SK-N-MC (cell line): ENCODE results near the gene JKAMP.
A peak's percentile ranks its signal among the peaks of the same experiment; 100 is the strongest.

Experiments used
- DNase-seq: peaks from one replicate; pipeline ENCODE4 v3.0.0-alpha.2; 2011; ENCODE audit warnings: low read depth, low spot score
- H3K27ac ChIP-seq: fragments of 200-600 bp; sonication (generic); 2 replicates; pipeline ENCODE4 v1.5.1; 2016; ENCODE audit warnings: mixed run types
- H3K36me3 ChIP-seq: fragments of 200-600 bp; sonication (generic); 2 replicates; pipeline ENCODE4 v1.6.1; 2017; ENCODE audit warnings: antibody characterized with exemption, low read length, mixed read lengths; ENCODE audit not compliant: insufficient read depth
- H3K4me3 ChIP-seq: fragments of 200-600 bp; sonication (generic); 2 replicates; pipeline ENCODE4 v1.5.1; 2016
- H3K9ac ChIP-seq: fragments of 200-600 bp; sonication (generic); 2 replicates; pipeline ENCODE4 v1.8.0; 2017; ENCODE audit warnings: mixed run types, mixed read lengths; ENCODE audit not compliant: insufficient read length
- H3K9me3 ChIP-seq: fragments of 200-600 bp; sonication (generic); 2 replicates; pipeline ENCODE4 v1.6.1; 2017; ENCODE audit warnings: low read depth, mild to moderate bottlenecking, antibody characterized with exemption, low read length, moderate library complexity, mixed read lengths
- EZH2 ChIP-seq: fragments of 200-600 bp; sonication (generic); IDR thresholded peaks from one replicate; pipeline ENCODE4 v1.6.1; 2017; ENCODE audit warnings: antibody characterized with exemption
- FOXP2 ChIP-seq: optimal IDR thresholded peaks from 2 replicates; pipeline ENCODE3; 2011; ENCODE audit warnings: mild to moderate bottlenecking, moderate library complexity; ENCODE audit not compliant: insufficient read depth; ENCODE audit errors: extremely low read length, control extremely low read depth
- POLR2AphosphoS5 ChIP-seq: IDR thresholded peaks from 2 replicates; pipeline ENCODE4 v1.6.1; 2012; ENCODE audit warnings: mild to moderate bottlenecking, low read depth, low read length, borderline replicate concordance

JKAMP gene

DNA sequence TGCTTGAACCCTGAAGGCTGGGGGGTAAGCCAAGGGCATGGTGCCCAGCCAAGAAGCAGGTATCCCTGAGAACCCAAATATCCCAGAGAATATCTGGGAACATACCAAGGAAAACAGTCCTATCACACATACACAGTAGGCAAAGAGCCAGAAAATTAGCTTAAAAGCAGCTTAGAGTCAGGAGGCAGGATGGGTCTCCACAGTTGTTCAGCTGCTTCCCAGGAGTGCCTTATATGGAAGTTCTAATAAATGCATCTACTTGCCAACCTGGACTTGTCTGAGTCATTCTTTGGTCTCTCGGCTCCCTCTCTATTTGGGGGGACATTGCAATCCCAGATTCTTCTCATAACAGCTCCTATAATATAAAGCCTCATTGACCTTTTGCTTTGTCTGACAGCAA, 10.1 kb upstream of the JKAMP start:
- Histone ChIP-seq H3K9me3 (no peaks in the 10 kb centered on the region), H3K9ac (no peak overlapping the region), H3K4me3 (no peak overlapping the region), H3K27ac (no peak overlapping the region), H3K36me3 (peaks cover 69% of the 10 kb centered on the region)
- no peak for DNase-seq
- TF ChIP-seq POLR2AphosphoS5 = no peak
- TF ChIP-seq EZH2 = no peak
- TF ChIP-seq FOXP2 = no peak

DNA sequence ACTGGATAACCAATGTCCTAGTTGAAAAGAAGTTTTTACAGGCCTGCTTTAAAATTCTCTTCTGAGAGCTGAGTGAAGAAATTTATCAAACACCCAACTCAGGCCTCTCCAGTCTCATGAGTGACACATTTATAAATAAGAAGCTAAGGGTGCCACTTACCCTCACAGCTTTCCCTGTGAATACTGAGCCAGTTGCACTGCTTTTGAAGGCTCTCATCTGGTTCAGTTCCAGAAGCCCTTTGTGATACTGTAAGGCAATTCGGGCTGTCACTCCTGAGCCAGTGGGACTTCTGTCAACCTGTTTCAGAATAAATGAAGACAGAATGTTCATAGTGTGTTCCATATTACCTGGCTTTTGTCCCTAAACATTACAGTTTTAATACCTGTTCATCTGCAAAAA, 8.6 kb upstream of the JKAMP start:
- Histone ChIP-seq H3K9ac (no peak overlapping the region), H3K36me3 (peaks cover 58% of the 10 kb centered on the region), H3K9me3 (no peaks in the 10 kb centered on the region), H3K4me3 (no peak overlapping the region), H3K27ac (no peak overlapping the region)
- TF ChIP-seq POLR2AphosphoS5 (no peak), EZH2 (no peak), FOXP2 (no peak)
- DNase-seq = no peak

DNA sequence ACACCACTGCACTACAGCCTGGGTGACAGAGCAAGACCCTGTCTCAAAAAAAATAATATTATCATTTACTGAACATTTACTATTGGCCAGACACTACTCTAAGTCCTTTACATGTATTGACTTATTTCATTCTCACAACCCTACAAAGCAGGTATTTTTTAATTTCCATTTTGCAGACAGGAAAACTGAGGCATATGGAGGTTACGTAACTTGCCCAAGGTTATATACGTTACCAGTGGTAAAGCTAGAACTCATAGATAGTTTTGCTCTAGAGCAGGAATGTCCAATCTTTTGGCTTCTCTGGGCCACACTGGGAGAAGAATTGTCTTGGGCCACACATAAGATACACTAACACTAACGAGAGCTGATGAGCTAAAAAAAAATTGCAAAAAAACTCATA, 5.8 kb upstream of the JKAMP start:
- H3K4me3 ChIP-seq = no peak overlapping the region
- DNase-seq = no peak
- no peaks in the 10 kb centered on the region for H3K9me3 ChIP-seq
- TF ChIP-seq FOXP2 (no peak), EZH2 (no peak), POLR2AphosphoS5 (no peak)
- no peak overlapping the region for H3K27ac ChIP-seq
- H3K9ac ChIP-seq = no peak overlapping the region
- H3K36me3 ChIP-seq = peaks cover 37% of the 10 kb centered on the region

DNA sequence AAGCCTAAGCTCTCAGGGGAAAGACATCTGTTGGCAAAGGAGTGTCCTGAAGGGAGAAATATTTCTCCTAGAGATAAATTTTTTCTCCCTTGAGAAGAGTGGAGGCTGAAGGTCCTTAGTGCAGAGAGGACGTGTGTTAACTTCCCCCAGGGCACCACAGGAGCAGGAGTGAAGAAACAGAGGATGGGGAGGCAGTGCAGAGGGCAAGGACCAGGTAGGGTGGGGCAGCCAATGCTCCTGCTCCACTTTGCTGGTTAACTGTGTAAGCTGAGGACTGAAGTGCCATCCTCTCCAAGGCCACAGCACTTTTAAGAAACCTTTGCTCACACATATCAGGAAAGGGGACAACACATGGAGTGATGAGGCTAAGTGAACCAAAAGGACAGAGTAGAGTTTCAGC, 4.2 kb upstream of the JKAMP start:
- no peak for DNase-seq
- H3K4me3 ChIP-seq = no peak overlapping the region
- H3K27ac ChIP-seq = no peak overlapping the region
- TF ChIP-seq POLR2AphosphoS5 = no peak
- TF ChIP-seq FOXP2 = no peak
- no peak for TF ChIP-seq EZH2
- no peaks in the 10 kb centered on the region for H3K9me3 ChIP-seq
- no peak overlapping the region for H3K9ac ChIP-seq
- H3K36me3 ChIP-seq = peaks cover 24% of the 10 kb centered on the region

DNA sequence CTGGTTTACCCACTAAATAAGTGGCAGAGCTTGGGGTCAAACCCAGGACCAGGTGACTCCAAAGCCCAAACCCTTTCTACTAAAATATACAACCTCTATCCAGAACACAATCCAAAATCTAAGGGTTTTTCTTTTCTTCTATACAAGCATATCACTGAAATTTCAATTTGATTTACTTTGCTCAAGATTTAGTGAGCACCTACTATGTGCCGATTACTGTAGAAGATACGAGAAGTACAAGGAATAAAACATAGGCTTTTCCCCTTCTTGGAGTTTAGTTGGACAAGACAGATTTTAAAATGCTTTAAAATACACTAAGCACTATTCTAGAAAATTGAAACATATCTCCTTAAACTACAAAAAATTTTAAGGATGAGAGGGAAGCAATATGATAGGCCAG, 2.9 kb upstream of the JKAMP start:
- DNase-seq = no peak
- no peak overlapping the region for H3K27ac ChIP-seq
- H3K9ac ChIP-seq = no peak overlapping the region
- H3K9me3 ChIP-seq = no peaks in the 10 kb centered on the region
- H3K4me3 ChIP-seq = no peak overlapping the region
- TF ChIP-seq FOXP2 = no peak
- no peak for TF ChIP-seq POLR2AphosphoS5
- TF ChIP-seq EZH2 = no peak
- peaks cover 17% of the 10 kb centered on the region; the same call in 1 of the 2 replicates for H3K36me3 ChIP-seq

DNA sequence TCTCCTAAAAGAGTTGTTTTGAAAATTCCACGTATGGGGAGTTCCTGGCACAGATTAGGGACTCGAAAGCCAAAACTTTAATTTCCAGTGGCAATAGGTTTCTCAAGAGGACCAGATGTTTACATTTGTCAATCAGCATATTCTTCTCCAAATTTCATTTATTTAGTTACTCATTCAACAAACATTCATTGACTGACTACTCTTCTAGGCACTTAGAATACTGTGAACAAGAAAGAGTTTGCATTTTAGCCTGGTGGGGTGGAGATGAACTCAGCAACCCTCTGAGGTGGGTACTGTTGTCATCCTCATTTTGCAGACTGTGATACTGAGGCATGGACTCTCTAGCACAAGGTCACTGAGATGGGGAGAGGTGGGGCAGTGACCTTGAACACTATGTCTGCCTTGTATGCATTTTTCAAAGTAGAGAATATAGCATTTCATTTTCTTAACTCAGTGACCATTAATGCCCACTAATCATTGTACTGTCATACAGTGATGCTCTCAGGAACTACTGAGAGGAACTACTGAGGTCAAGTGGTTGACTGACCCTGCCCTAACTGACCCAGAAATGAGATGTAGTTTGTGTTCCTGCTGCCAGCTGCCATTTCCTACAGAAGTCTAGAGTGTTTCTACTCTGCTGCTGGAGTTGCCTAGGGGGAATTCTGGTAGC, 2.3 kb upstream of the JKAMP start:
- DNase-seq = no peak
- peaks cover 16% of the 10 kb centered on the region for H3K36me3 ChIP-seq
- no peak overlapping the region for H3K9ac ChIP-seq
- H3K9me3 ChIP-seq = no peaks in the 10 kb centered on the region
- peak overlapping the region; percentile 62; the same call in 1 of the 2 replicates for H3K27ac ChIP-seq
- peak overlapping the region; percentile 97 for H3K4me3 ChIP-seq
- TF ChIP-seq FOXP2 (no peak), POLR2AphosphoS5 (no peak; the same call in 1 of the 2 replicates), EZH2 (no peak)

DNA sequence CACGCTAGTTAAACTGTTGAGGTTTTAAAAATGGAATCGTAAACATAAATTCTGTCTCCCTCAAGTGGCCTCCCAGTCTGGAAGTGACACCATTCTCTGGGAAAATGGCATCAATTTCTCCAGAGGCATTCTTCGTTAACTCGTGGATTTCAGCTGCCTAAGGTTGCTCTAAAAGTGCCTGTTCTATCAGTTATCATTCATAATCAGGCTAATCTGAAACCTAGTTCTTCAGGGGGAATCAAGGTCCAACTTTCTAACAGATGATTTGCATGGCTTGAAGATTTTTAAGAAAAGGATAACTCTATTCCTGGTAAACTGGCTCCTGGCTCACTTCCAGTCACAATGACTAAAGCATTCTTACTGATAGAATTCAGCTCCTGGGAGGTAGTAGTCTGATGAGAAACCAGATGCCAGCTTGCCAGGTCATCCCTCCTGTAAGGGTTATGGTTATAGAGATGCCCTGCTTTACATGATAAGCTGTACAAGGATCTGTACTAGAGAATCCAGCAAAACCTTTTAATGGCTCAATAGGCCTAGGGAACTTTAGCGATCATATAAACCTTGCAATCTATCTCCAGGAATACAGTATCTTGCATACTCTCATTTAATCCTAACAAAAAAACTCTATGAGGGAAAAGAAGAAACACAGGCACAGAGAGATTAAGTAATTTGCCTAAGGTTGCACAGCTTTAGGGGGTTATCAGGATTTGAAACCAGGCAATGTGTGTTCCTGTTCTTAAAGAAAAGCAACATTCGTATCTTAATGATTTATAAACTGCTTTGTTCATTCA, 1.6 kb upstream of the JKAMP start:
- Histone ChIP-seq H3K4me3 (peak overlapping the region; percentile 97), H3K9me3 (no peaks in the 10 kb centered on the region), H3K36me3 (peaks cover 20% of the 10 kb centered on the region), H3K27ac (peak overlapping the region; percentile 62), H3K9ac (peak overlapping the region; percentile 97)
- peak; percentile 42 for DNase-seq
- TF ChIP-seq POLR2AphosphoS5 = no peak

DNA sequence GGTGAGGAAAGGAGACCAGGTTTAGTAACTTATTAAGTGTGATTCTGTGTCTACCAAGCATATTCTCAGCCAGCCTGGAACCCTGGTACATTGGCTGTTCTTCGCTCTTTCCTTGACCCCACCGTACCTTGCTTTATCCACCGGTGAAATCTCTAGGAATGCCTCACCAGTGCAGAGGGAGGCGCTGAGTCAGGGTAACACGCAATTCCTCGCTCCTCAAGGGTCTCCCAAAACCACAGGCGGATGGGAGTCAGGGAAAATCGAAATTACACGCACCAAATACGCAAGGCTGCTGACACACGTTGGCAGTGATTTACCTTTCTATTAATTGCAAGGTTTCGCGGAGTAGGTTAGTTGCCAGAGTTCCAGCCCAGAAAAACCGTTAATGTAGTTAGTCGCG, 954 bp upstream of the JKAMP start:
- H3K4me3 ChIP-seq = peak overlapping the region; percentile 97
- peaks cover 23% of the 10 kb centered on the region for H3K36me3 ChIP-seq
- H3K9me3 ChIP-seq = no peaks in the 10 kb centered on the region
- TF ChIP-seq EZH2 (no peak), FOXP2 (no peak), POLR2AphosphoS5 (no peak)
- no peak for DNase-seq
- H3K27ac ChIP-seq = peak overlapping the region; percentile 62
- peak overlapping the region; percentile 97 for H3K9ac ChIP-seq

DNA sequence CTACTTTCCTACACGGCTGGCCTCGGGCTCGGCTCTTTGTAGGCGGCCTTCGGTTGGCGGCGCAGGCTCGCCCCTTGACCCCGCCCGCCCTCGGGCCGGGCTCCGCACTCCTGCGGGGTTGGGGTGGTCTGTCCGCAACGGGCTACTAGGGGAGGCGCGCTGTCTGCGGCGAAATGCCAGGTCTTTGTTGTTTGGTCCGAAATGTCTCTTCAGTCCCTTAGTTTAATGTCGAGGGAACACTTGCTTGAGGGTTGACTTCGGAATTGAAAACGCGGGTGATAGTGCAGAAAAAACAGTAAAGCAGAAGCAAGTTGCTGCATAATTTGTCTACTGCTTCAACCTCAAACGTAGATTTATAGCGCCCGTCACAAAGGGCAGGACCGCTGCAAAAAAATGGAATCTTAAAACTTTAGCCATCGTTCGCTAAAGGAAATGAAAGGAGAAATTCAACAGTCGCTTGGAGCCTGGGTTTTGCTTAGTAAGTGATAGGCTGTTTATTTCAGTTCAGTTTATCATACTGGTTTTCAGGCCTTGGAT, 390 bp downstream of the JKAMP start:
- no peak for TF ChIP-seq EZH2
- no peak for TF ChIP-seq FOXP2
- no peak for TF ChIP-seq POLR2AphosphoS5
- Histone ChIP-seq H3K36me3 (peaks cover 32% of the 10 kb centered on the region), H3K9me3 (no peaks in the 10 kb centered on the region), H3K27ac (peak overlapping the region; percentile 75), H3K9ac (peak overlapping the region; percentile 97), H3K4me3 (peak overlapping the region; percentile 97)
- no peak for DNase-seq
